ENCODE measurements around the gene NENF.

GRCh38 chr1:212430416-212430815 lies 2.3 kb upstream of the NENF start:
- TF ChIP-seq CTCF (IDR thresholded peaks at IDR 0.05) (no peak), CHD2 (IDR thresholded peaks at IDR 0.05; ENCODE audit: low read length, partially characterized antibody) (no peak), EP300 (IDR thresholded peaks at IDR 0.05; ENCODE audit: borderline replicate concordance in 1 of 2, low read depth in 1 of 2, low read length in 1 of 2) (no peak), RAD21 (IDR thresholded peaks at IDR 0.05; ENCODE audit: low read length) (no peak), ZBTB33 (IDR thresholded peaks at IDR 0.05; ENCODE audit: borderline replicate concordance, low read depth) (no peak), POLR2AphosphoS5 (IDR thresholded peaks at IDR 0.05; ENCODE audit: low read depth, low read length) (no peak), RFX5 (IDR thresholded peaks at IDR 0.05; ENCODE audit: low read length) (no peak), GABPA (IDR thresholded peaks at IDR 0.05; ENCODE audit: low read depth) (no peak)

All from SK-N-SH (cell line).